HG02884 (cell line): ENCODE results near the gene AKR1C4.
"Not testable (repeated sequence)": the region's sequence is repeated elsewhere in the genome, so short reads cannot be mapped to it uniquely, and the experiment has no call there.

Experiments used
- ATAC-seq: cut with Tn5 transposase; IDR thresholded peaks from one replicate; pipeline ENCODE4 v1.9.1; 2021; ENCODE audit warnings: mild to moderate bottlenecking, moderate library complexity; ENCODE audit not compliant: unreplicated experiment

The AKR1C4 gene

GRCh38 chr10:5196702-5197113 is at the start of gene AKR1C4:
Gene AKR1C4, plus strand, starts transcription at chr10:5196837. Its CDS starts 31 bp downstream, at chr10:5196868.
- ATAC-seq = no peak

GRCh38 chr10:5146920-5147254 is 49.8 kb upstream of the AKR1C4 start:
- no peak for ATAC-seq

GRCh38 chr10:5147255-5147980 is 49.2 kb upstream of the AKR1C4 start:
- no peak for ATAC-seq

- no peak for ATAC-seq
Measured at GRCh38 chr10:5147981-5148677, 48.5 kb upstream of the AKR1C4 start.

GRCh38 chr10:5148678-5149032 is 48.0 kb upstream of the AKR1C4 start:
- ATAC-seq = no peak

GRCh38 chr10:5151076-5151475 is 45.6 kb upstream of the AKR1C4 start:
- no peak for ATAC-seq

GRCh38 chr10:5155951-5156350 is 40.7 kb upstream of the AKR1C4 start:
- ATAC-seq = no peak

GRCh38 chr10:5157501-5157900 is 39.1 kb upstream of the AKR1C4 start:
- no peak for ATAC-seq

- no peak for ATAC-seq
Measured at GRCh38 chr10:5159126-5159525, 37.5 kb upstream of the AKR1C4 start.

GRCh38 chr10:5163487-5163886 is 33.1 kb upstream of the AKR1C4 start:
- ATAC-seq = no peak

GRCh38 chr10:5165738-5166137 is 30.9 kb upstream of the AKR1C4 start:
- ATAC-seq = no peak

- ATAC-seq = no peak
Measured at GRCh38 chr10:5168897-5169420, 27.7 kb upstream of the AKR1C4 start.

GRCh38 chr10:5175581-5175980 is 21.1 kb upstream of the AKR1C4 start:
- not testable (repeated sequence) for ATAC-seq

- ATAC-seq = not testable (repeated sequence)
Measured at GRCh38 chr10:5180503-5180902, 16.1 kb upstream of the AKR1C4 start.

- ATAC-seq = no peak
Measured at GRCh38 chr10:5183923-5184322, 12.7 kb upstream of the AKR1C4 start.

GRCh38 chr10:5184987-5185775 is 11.5 kb upstream of the AKR1C4 start, which contains the start of gene AKR1C8:
Gene AKR1C8, minus strand, starts transcription at chr10:5185150. Its CDS starts 46 bp downstream, at chr10:5185104.
- no peak for ATAC-seq

GRCh38 chr10:5187867-5188266 is 8.8 kb upstream of the AKR1C4 start:
- no peak for ATAC-seq

GRCh38 chr10:5188358-5188757 is 8.3 kb upstream of the AKR1C4 start:
- no peak for ATAC-seq

GRCh38 chr10:5194431-5194830 is 2.2 kb upstream of the AKR1C4 start:
- ATAC-seq = no peak

GRCh38 chr10:5195727-5196374 is 786 bp upstream of the AKR1C4 start:
- no peak for ATAC-seq

- no peak for ATAC-seq
Measured at GRCh38 chr10:5198386-5198785, 1.7 kb downstream of the AKR1C4 start.
